Stimulated activated CD8-positive, alpha-beta memory T cell treated with anti-CD3 and anti-CD28 coated beads, Interleukin-4, amount 100 ng/mL, for 1 hour (primary cell): Measurements from ENCODE around the gene CAMTA1.
A peak's percentile ranks its signal among the peaks of the same experiment; 100 is the strongest.

Source experiments
- DNase-seq, 2 donors: peaks; one replicate each; pipeline ENCODE4 v3.0.0-alpha.2; 2020; ENCODE audit warnings: low read depth in 2 of 2, low spot score in 1 of 2

CAMTA1 gene

DNA sequence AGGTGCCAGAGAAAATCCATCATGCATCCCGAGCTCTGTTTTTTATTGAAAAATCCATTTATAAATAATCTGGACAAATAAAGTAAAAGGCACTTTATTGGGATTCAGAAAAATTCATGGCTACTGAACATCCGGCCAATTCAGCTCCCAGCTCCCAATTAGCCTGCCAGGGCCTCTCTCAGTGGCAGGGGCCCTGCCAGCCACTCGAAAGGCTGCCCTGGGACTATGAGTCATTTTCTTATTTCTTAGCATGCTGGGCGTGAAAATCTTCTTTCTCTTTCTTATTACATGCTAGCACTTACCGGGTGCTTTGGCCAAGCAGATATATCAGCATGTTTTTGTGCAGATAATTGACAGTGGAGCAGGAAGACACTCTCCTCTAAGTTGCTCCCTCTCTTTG, 283.3 kb downstream of the CAMTA1 start:
- DNase-seq, result no peak

DNA sequence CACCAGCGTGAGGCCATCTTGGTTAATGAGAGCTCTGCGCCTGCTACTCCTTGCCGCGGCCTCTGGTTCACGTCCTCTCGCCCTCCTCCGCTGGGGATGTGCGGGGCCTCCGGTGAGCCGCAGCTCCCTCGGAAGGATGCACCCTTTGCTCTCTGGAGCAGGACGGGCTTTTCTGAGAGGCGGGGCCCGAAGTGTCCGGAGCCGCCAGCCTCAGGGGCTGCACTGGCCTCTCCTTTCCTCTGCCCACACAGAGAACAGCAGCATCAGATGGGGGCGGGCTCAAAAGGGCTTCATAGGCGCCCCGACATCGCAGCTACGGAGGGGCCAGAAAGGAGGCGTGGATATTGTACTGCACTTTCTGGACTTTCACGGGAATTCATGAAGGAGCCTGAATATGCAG, 284.7 kb downstream of the CAMTA1 start:
- DNase-seq, result no peak

DNA sequence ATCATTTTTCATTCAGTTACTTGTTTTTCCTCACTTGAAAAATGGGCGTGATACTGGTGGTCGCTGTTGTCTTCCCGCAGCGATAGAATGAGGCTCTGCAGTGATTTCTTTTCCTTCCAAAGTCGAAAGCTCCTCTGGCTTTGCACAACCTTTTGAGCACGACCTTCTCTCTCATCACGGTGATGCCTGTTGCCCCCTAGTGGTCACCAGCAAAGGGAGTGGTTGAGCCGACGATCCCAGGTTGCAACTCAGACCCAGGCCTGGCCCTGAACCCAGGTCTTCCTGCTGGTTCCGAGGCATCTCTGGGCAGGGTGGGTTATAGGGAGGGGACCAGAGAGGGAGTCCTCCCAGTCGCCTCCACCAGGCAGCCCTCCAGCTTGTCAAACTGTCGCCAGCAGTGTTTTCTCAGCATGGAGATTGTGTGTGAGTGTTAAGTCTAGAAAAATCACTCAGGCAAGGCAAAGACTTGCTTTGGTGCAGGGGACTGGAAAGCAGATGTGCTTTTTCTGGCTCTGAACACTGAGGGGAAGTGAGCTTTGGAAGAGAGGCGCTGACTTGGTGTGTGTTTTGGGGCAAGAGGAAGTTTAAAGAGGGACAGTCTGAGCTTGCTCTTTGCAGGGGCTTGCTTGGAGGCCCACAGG, 285.3 kb downstream of the CAMTA1 start:
- peak; percentile 5 to 22 for DNase-seq

DNA sequence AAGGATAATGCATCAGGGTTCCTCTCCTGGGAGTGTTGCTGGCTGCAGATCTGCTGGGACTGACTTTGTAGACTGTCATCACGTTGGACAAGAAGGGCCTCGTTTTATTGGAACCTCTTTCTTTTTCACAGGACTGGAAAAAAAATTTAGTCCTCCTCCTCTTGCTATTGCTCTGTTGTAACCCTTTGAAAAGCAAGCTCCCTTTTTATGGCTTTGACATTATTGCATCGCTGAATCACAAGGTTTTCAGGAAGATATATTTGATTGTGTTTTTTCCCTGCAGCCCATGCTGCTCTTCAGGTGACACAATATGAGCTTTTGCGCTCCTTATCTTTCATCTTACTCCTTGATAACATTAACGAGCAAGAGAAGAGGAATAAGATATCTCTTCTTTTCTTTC, 290.9 kb downstream of the CAMTA1 start:
- no peak for DNase-seq

DNA sequence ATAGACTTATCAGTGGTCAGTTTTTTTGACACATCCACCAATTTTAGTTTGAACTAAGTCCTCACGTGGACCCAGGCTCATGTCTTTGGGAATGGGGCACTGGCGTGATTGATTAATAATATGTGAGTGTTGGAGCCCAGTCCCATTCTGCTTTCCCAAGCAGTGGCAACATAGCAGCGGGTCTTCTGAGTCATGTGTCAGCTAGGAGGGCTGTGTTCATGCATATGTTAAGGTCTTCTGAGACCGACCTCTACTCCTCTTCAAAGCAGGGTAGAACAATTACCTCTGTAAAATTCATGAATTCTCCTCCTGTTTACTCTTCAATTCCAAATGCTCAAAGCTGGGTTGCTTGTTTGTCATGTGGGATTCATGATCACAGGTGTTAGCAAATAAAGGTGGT, 291.3 kb downstream of the CAMTA1 start:
- DNase-seq, result no peak

DNA sequence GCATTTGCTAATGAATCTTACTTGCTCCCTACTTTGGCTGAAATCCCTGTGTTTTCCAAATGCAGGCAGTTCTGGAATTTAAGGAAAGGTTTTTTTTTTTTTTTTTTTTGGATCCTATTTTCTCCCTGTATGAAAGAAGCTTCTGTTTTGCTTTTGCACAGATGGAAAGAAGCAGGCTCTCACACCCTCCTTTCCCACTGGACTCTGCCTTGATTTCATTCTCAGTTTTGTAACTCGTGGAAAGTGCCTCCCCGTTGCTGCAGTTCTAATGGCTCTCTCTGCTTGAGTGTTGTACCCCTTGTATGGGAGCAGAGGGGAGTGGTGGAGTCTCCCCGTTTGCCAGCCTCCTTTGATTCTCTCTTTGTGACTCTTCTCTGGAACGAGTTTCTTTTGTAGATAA, 291.9 kb downstream of the CAMTA1 start:
- DNase-seq, result no peak

DNA sequence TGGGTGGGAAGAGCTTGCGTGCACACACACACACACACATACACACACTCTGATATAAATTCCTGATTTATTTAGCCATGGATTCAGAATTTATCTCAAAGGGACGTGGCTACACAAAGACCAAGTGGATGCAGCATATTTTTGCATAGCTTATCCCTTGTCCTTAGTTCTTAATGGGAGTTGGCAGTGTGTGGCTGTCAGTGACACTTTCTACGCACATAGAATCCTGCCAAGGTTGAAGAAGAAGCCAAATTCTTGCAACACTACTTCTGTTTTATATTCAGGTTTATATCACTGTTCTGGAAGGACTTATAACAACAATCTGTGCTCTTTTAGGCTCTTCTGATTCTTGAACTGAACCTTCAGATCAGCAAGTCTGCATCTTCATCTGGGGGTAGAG, 292.7 kb downstream of the CAMTA1 start:
- DNase-seq, result no peak

DNA sequence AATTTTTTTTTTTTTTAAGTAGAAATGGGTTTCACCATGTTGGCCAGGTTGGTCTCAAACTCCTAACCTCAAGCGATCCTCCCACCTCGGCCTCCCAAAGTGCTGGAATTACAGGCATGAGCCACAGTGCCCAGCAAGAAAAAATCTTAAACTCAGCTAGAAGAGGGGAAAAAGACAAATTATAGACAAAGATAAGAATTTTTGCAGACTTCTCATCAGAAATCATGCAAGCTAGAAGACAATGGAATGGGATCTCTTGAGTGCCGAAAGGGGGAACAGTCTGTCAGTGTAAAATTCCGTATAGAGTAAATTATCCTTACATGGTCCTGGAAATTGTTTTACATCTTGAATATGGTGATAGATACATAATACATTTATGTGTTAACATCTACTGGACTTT, 294.4 kb downstream of the CAMTA1 start:
- no peak for DNase-seq

DNA sequence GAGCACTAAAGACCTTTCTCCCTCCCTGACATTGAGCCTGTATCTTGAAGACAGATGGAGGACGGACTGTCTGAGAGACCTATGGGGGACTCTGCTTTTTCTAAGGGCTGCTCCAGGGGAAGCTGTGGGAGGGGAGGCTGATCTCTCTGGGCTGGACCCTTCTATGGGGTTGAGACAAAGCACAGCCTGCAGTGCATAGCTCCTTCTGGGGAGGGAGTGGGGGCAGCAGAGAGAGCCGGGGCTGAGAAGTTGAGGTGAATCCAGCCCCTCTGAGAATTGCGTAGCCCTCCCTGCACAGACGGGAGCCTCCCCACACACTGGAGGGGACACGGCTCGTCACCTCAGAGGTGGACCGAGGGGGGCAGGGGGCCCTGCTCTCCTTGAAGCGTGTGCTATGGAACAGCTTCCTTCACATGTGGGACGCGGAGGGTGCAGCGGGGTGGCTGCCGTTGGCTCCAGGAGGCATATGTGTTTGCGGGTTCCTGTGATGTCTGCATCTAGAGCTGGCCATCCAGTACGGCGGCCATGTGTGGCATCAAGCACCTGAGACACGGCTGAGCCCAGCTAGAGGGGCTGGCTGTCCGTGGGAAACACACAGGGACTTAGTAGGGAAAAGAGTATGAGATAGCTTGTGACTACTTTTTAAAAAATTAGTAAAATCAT, 299.1 kb downstream of the CAMTA1 start:
- no peak for DNase-seq

DNA sequence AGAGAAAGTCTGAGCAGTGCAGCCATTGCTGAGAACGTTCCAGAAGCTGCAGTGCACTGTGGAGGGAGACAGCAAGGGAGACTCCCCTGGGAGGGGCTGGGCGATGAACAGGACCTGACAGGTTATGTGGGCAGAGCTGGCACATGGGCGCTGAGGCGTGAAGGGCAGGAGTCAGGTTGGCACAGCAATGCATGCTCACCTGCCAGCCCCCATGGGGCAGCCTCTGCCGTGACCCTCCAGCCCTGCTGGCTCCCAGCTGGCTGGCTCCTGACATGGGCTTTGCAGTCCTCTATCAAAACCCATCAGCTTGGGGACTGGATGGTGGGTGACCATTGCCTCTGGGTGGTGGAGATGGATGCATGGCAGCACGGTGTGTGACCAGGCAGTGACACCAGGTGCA, 300.3 kb downstream of the CAMTA1 start:
- DNase-seq, result no peak

DNA sequence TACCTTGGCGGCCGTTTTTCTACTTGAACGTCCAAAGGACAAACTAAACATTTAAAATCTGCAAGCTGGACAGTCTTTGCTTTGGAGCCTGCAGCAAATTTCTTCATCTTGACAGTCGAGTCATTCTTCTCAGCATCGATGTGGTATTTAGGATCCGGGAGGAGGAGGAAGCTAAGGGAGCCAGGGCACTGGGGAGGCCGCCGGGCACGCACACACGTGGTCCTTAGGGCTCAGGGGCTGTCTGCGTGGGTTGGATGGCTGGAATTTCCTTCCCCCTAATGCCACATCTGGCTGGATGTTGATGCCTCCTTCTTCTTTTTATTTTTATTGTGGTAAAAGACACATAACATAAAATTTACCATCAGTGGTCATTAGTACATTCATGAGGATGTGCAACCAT, 300.9 kb downstream of the CAMTA1 start:
- DNase-seq, result no peak

DNA sequence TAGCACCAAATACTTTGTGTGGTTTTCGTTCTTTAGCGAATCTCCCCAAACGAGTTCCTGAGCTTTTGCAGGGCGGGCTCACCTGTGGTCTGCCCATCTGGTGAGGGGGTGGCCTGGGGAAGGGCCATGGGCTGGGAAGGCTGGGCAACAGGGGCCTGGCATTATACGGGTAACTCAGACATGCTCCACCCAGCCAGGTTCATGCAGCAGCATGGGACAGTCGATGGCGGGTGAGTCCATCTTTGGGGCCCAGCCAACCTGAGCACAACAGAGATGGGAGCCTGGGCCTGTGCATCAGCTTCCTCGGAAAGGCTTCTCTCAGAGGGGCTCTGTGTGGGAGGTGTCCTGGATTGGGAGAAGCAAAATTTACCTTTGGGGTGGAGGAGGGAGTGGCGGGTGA, 302.6 kb downstream of the CAMTA1 start:
- DNase-seq, result no peak

DNA sequence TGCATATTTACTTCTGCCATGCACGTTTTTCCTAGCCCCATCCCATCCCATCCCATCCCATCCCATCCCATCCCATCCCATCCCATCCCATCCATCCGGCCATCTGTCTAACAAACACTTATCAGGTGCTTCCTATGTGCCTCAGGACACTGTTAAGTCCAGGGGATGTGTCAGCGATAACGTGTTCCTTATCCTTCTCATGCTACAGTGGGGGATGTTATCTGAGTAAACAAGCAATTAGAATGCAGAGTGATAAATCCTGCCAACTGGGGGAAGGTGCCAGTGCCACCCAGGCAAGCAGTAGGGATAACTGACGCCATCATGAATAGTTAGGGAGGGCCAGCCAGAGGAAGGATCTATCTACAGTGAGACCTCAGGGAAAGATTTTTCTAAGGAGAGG, 304.2 kb downstream of the CAMTA1 start:
- DNase-seq, result no peak

DNA sequence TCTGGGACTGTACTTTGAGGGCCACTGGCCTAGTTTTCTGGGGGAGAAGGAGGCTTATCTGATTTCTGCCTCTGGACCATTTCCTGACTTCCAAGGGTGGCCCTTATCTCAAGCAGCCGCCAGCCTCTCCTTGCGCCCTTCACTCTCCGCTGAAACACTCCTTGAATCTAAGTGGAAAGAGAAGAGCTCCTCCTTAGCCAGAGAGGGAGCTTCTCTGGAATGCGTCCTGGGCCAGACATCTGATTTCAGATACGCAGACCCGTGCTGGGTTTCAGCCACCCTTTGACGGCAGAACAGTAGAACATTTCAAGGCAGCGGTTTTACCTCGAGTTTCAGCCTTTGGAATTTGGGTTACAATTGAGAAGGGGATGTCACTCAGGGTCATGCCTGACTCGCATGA, 308.0 kb downstream of the CAMTA1 start:
- DNase-seq, result no peak

DNA sequence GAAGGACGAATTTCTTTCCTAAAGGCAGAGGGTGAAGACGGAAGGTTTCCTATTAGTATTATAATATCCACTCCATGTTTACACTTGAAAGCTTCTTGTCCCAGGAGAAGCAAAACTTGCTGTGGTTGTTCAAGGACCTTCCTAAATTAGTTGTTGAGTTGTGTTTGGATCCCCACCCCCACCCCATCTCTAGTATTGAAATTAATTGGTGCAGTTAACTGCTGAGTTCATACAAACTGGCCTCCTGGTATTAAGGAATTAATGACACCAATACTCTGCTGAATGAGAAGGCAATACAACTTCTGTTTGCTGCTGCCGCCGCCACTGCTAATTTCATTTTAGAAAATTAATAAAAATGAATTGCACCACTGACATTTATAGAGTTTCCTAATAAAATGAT, 308.8 kb downstream of the CAMTA1 start:
- no peak for DNase-seq

DNA sequence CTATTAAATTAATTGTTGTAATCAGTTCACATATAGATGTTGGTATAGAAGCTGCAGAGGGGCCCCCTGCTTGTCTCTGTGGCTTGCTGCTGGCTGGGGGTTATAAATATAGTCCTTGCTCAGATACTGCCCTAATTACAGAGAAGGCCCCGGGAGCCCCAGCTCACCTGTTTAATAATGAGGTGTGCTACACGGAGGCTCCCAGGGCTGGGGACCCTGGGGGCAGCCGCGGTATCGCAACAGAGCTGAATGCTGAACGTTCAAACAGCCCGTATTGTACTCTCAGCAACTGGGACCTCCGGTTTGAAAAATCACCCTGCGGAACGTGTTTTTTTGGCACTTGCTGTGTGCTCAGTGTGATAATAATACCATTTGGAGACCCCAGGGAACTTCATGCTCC, 309.3 kb downstream of the CAMTA1 start:
- no peak for DNase-seq

DNA sequence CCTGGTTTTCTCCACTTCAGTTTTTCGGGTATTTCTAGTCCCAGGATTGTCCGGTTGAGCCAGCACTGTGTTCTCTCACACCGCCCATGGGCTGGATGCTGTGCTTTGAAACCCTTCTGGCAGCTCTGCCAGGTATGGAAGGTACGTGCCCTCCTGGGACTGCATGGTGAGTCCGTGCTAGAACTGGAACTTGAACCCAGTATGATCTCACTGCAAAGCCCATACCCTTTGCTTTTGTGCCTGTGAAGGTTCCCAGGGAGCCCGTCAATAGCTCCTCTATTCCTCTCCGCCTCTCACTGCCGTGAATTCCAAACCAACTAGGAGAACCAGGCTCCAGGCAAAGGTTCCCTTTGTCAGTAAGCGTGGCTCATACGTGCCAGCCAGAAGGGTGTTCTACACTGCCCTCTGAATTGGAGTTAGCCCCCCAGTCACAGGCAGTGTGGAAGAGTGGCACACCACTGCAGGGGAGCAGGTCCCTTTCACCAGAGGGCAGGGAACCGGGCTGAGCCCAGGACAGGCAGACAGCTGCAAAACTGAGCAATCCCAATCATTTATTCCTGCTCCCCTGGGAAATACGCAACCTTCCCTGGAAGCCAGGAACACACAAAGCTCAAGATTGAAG, 310.2 kb downstream of the CAMTA1 start:
- DNase-seq, result no peak

DNA sequence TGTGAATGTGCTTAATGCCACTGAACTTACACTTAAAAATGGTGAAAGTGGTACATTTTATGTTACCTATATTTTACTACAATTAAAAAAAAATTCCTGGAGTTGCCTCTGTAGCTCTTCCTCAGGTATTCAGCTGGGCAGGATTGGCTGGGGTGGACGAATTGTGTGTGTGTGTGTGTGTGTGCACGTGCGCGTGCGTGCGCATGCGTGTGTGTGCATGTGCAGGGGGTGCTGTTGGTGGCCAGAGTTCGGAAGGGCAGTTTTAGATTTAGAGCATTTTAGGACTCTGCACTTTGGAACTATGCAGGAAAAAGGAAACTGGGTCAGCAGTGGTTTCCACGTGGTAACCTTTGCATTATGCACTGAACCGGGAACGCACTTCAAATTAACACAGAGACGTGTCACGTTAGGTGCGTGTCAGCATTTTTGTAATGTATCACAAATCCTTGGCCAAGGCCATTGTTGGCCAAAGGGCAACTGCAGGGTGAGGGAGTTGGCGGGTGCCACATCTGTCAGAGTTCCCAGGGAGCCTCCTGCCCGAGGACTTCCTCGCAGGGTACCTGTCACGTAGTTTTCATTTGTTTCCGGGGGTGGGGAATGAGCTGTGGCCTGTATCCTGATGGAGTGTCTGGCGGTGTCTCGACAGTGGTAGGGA, 312.8 kb downstream of the CAMTA1 start:
- no peak for DNase-seq

DNA sequence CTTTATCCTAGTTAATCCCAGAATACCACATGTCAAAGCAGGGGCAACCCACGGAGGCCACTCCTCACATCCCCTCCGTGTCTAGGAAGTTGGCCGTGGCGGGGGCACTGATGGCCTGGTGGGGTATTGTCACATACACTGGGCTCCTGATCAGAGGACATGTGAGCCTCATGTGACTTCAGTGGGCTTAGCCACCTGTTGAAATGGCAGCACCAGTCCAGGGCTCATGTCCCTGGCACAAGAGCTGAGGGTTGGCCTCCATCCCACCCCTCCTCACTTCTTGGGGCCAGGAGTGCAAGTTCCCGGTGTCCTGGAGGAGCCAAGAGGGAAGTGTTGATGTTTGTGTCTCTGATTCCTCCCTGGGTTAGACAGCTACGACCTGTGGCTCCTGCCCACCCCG, 313.4 kb downstream of the CAMTA1 start:
- DNase-seq, result no peak

DNA sequence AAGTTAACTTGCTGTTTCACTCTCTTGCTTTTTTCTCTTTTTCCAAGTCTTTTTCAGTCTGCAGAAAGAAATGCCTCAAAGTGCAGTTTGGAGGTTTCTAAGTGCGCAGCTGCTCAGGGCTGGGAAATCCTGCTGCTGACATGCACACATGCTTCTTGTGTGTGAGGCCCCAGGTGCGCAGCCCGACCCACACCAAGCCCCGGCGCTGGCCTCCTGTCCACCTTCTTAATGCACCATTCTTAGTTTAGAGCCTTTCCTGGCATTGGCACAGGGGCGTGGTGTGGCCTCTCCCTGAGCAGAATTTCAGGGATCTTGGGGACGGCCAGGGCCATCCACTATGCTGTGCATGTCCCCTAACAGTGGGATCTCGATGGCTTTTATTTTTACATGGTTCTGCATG, 315.2 kb downstream of the CAMTA1 start:
- no peak for DNase-seq

DNA sequence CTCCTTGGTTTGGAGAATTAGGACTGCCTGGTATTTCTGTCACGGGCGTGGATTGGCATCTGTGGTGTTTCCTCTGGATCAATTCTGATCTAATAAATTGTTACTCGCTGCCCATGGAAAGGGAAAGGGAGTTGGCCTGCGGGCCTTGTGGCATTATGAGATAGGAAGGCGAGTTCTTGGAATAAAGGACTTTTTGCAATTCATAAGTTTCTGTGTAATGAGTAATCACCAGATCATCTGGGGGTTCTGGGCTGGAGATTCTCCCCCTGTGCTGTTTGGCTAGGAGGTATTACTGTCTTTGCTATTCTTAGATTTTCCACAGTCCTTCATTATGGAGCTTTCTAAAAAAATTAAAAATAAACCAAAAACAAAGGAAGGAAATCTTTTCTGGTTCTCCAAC, 315.9 kb downstream of the CAMTA1 start:
- DNase-seq, result no peak

DNA sequence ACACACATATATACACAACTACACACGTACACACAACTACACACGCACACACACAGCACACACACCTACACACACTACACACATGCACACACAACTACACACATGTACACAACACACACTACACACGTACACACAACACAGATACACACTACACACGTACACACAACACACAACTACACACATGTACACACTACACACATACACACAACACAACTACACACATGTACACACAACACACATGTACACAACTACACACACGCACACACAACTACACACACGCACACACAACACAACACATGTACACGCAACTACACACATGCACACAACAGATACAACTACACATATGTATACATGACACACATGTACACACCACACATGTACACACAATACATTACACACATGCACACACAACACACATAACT, 318.1 kb downstream of the CAMTA1 start:
- no peak for DNase-seq
